GM21723 (cell line): Measurements from ENCODE around the gene FAM8A1.

ENCODE experiments used
- ATAC-seq: cut with Tn5 transposase; IDR thresholded peaks from one replicate; pipeline ENCODE4 v1.9.1; 2021; ENCODE audit warnings: mild to moderate bottlenecking, moderate library complexity; ENCODE audit not compliant: unreplicated experiment

The FAM8A1 gene

GRCh38 chr6:17653198-17653882 is 53.2 kb downstream of the FAM8A1 start:
- no peak for ATAC-seq

GRCh38 chr6:17656092-17656491 is 56.0 kb downstream of the FAM8A1 start:
- ATAC-seq = no peak

DNA sequence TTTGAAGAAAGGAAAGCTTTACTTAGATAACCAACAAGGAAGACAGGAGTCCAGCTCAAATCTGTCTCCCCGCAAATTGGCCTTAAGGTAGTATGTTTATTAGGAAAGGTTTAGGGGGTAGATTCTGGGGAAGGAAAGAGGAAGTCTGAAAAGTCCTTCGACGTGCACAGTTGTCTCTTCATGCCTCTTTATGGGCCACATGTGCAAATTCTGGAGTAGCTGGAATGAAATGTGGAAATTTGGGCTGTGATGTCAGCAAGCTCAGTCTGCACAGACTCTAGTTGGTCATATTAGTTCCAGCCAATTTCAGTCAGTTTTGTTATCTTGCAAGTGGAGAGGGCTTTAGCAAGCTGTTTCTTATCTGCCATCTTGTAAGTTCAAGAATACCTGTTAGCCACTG is 56.5 kb downstream of the FAM8A1 start:
- no peak for ATAC-seq
